GM21529 (cell line): ENCODE data around the gene LMF1.
"Not testable (repeated sequence)": the region's sequence is repeated elsewhere in the genome, so short reads cannot be mapped to it uniquely, and the experiment has no call there.

ENCODE experiments used
- ATAC-seq: cut with Tn5 transposase; IDR thresholded peaks from one replicate; pipeline ENCODE4 v1.9.1; 2021; ENCODE audit not compliant: unreplicated experiment

The LMF1 gene

GRCh38 chr16:898761-899682, 71.8 kb downstream of the LMF1 start:
- no peak for ATAC-seq

GRCh38 chr16:898216-898615, 72.6 kb downstream of the LMF1 start:
- ATAC-seq = no peak

- no peak for ATAC-seq
Observed at GRCh38 chr16:897701-898100, 73.1 kb downstream of the LMF1 start.

GRCh38 chr16:897200-897543, 73.6 kb downstream of the LMF1 start:
- ATAC-seq = no peak

GRCh38 chr16:896261-897199, 74.3 kb downstream of the LMF1 start:
- no peak for ATAC-seq

GRCh38 chr16:895371-895770, 75.4 kb downstream of the LMF1 start:
- ATAC-seq = no peak

GRCh38 chr16:894841-895240, 75.9 kb downstream of the LMF1 start:
- ATAC-seq = no peak

- ATAC-seq = no peak
Observed at GRCh38 chr16:894136-894535, 76.6 kb downstream of the LMF1 start.

GRCh38 chr16:893360-893759, 77.4 kb downstream of the LMF1 start:
- no peak for ATAC-seq

GRCh38 chr16:892536-893255, 78.1 kb downstream of the LMF1 start:
- ATAC-seq = no peak

GRCh38 chr16:892006-892405, 78.8 kb downstream of the LMF1 start:
- ATAC-seq = no peak

- no peak for ATAC-seq
Observed at GRCh38 chr16:891353-891740, 79.4 kb downstream of the LMF1 start.

- no peak for ATAC-seq
Observed at GRCh38 chr16:890716-891352, 80.0 kb downstream of the LMF1 start.

- ATAC-seq = no peak
Observed at GRCh38 chr16:890217-890616, 80.6 kb downstream of the LMF1 start.

GRCh38 chr16:889586-889985, 81.2 kb downstream of the LMF1 start:
- no peak for ATAC-seq

- no peak for ATAC-seq
Observed at GRCh38 chr16:888901-889570, 81.7 kb downstream of the LMF1 start.

- ATAC-seq = not testable (repeated sequence)
Observed at GRCh38 chr16:888456-888855, 82.3 kb downstream of the LMF1 start.

GRCh38 chr16:887846-888245, 82.9 kb downstream of the LMF1 start:
- ATAC-seq = no peak

- ATAC-seq = no peak
Observed at GRCh38 chr16:886802-887731, 83.7 kb downstream of the LMF1 start.
